GM12892 (cell line): ENCODE results near the gene AOAH. TPM values are rescaled to one million over a fixed set of nuclear protein-coding genes. Genes with fewer than 3 reads are reported as not detected.

Source experiments
- DNase-seq: peaks from one replicate; pipeline ENCODE4 v3.0.0; 2011; ENCODE audit not compliant: insufficient read length
- FAIRE-seq: peaks from 2 replicates; lab custom pipeline; 2011; peaks lifted over from hg19 to GRCh38; lab: Jason Lieb, UNC
- POLR2A ChIP-seq: IDR thresholded peaks from 2 replicates; pipeline ENCODE4 v1.6.1; 2011; ENCODE audit warnings: low read depth, low read length, control low read depth
- POLR2AphosphoS5 ChIP-seq: IDR thresholded peaks from 2 replicates; pipeline ENCODE4 v1.6.1; 2011; ENCODE audit warnings: low read depth, low read length, control low read depth
- TAF1 ChIP-seq: IDR thresholded peaks from 2 replicates; pipeline ENCODE4 v1.6.1; 2011; ENCODE audit warnings: low read depth, mild to moderate bottlenecking, control low read depth, low read length, borderline replicate concordance
- polyA plus RNA-seq: library from polyadenylated mRNA; unstranded; fragments of >200 nt; gene quantifications from one replicate; pipeline ENCODE4 v1.2.1, GENCODE V29; 2012; ENCODE audit warnings: missing spikeins, inconsistent platforms; ENCODE audit not compliant: missing spikeins

The AOAH gene
- 0.40 TPM for polyA plus RNA-seq

GRCh38 chr7:36723951-36724664, at the start of gene AOAH:
TSS of gene AOAH (minus strand) at chr7:36724494. CDS start at chr7:36724148, 346 bp downstream.
- peak; percentile 86 for FAIRE-seq
- no peak for DNase-seq
- TF ChIP-seq POLR2AphosphoS5 (no peak), POLR2A (no peak), TAF1 (no peak)

GRCh38 chr7:36766451-36766850, 42.2 kb upstream of the AOAH start:
- TF ChIP-seq TAF1 (no peak), POLR2A (no peak), POLR2AphosphoS5 (no peak)
- no peak for DNase-seq
- no peak for FAIRE-seq

GRCh38 chr7:36765605-36766004, 41.3 kb upstream of the AOAH start:
- no peak for DNase-seq

GRCh38 chr7:36764929-36765328, 40.6 kb upstream of the AOAH start:
- FAIRE-seq (no peak), DNase-seq (no peak)
- no peak for TF ChIP-seq TAF1

More at GRCh38 chr7:36765605-36766004, 41.3 kb upstream of the AOAH start:
- FAIRE-seq = no peak
- no peak for TF ChIP-seq TAF1

- FAIRE-seq (no peak), DNase-seq (no peak)
- no peak for TF ChIP-seq POLR2AphosphoS5
- no peak for TF ChIP-seq TAF1
Measured at GRCh38 chr7:36763132-36763816, 39.0 kb upstream of the AOAH start.

- TF ChIP-seq POLR2AphosphoS5 (no peak), TAF1 (no peak)
- no peak for DNase-seq
- FAIRE-seq = no peak
Measured at GRCh38 chr7:36762394-36762793, 38.1 kb upstream of the AOAH start.

- FAIRE-seq = no peak
- no peak for TF ChIP-seq POLR2A
- no peak for TF ChIP-seq POLR2AphosphoS5
- TF ChIP-seq TAF1 = no peak
- DNase-seq = no peak
Measured at GRCh38 chr7:36761835-36762234, 37.5 kb upstream of the AOAH start.

GRCh38 chr7:36760856-36761762, 36.8 kb upstream of the AOAH start:
- no peak for TF ChIP-seq TAF1
- TF ChIP-seq POLR2A = no peak

GRCh38 chr7:36758879-36759278, 34.6 kb upstream of the AOAH start:
- FAIRE-seq (no peak), DNase-seq (no peak)
- no peak for TF ChIP-seq POLR2AphosphoS5
- TF ChIP-seq TAF1 = no peak
- TF ChIP-seq POLR2A = no peak

More at GRCh38 chr7:36760856-36761762, 36.8 kb upstream of the AOAH start:
- DNase-seq = no peak
- FAIRE-seq = no peak

- FAIRE-seq = no peak
- TF ChIP-seq POLR2AphosphoS5 (no peak), TAF1 (no peak), POLR2A (no peak)
- DNase-seq = no peak
Measured at GRCh38 chr7:36755484-36755883, 31.2 kb upstream of the AOAH start.

- FAIRE-seq (no peak), DNase-seq (no peak)
- no peak for TF ChIP-seq POLR2A
- TF ChIP-seq TAF1 = no peak
- TF ChIP-seq POLR2AphosphoS5 = no peak
Measured at GRCh38 chr7:36752026-36752711, 27.9 kb upstream of the AOAH start.
